ENCODE results near the gene CFP.
"Not testable (repeated sequence)": the region's sequence is repeated elsewhere in the genome, so short reads cannot be mapped to it uniquely, and the experiment has no call there.

The CFP gene

DNA sequence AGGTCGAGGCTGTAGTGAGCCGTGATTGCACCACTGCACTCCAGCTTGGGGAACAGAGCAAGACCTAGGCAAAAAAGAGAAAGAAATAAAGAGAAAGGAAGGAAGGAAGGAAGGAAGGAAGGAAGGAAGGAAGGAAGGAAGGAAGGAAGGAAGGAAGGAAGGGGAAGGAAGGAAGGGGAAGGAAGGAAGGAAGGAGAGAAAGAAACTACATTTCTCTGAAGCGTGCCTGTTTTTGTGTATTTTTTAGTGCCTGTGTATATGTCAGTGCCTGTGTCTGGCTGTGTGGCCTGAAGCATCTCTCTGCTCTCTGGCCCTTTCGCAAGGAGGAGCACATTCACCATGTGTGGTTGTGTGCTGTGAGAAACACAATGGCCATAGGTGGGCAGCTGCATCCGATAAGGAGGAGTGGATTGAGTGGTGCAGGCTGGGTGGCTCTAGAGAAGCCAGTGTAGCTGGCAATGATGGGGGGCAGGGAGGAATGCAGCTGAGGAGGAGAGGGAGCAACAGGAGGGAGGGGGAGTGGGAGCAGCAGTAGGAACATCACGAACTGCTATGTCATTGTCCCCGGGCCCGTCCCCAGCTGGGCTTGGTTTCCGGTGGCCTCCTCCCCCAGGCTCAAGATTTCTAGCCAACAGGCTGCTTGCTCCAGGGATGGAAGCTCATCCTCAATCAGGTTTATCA, 21.5 kb downstream of the CFP start:
- DNase-seq (ENCODE audit: insufficient read length, low spot score) (no peak), FAIRE-seq (no peak)

DNA sequence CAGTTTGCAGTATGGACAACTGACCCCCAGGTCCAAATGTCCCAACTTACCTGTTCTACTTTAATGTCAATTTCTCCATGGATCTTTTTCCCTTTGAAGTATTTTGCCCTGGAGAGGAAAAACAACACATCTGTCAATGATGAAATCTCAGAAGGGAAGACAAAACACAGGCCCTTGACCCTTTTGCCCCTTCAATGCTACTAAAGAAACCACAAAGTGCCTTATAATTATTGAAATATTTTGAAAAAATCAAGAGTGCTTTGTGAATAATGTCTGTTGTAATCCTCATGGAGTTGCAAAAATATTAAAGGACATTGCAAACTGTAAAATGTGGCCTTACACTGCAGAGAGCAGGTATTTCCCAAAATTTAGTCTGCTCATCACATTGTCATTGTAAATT, 22.6 kb downstream of the CFP start:
- no peak for DNase-seq (ENCODE audit: insufficient read length, low spot score)
- no peak for FAIRE-seq

DNA sequence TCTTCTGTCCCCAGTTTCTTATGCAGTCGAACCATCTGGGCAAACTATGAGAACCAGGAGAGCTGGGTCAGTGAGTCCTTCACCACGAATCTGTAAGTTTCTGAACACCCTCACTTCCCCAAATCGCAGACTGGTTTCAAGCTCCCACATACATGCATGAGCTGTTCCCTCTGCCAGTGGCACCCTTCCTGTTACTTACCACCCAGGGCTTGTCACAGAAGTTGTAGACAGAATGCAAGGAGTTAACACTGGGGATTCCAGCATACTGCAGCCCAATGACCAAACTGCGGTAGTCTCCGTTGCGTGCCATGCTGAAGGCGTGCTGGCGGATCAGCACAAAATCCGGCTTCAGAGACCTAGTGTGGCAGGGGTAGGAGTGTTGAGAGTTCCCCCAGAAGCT, 24.7 kb downstream of the CFP start:
- no peak for FAIRE-seq
- no peak for DNase-seq (ENCODE audit: insufficient read length, low spot score)

DNA sequence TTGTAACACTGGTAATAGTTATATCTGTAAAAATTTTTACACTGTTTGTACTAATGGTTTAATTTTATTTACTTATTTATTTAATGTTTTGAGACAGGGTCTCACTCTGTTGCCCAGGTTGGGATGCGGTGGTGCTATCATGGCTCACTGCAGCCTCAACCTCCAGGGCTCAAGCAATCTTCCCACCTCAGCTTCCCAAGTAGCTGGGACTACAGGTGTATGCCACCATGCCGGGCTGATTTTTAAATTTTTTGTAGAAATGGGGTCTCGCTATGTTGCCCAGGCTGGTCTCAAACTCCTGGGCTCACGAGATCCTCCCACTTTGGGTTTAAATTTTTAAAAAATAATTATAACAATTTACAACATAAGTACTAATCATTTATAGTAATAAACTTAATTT, 26.6 kb downstream of the CFP start:
- not testable (repeated sequence) for DNase-seq (ENCODE audit: insufficient read length, low spot score); FAIRE-seq

DNA sequence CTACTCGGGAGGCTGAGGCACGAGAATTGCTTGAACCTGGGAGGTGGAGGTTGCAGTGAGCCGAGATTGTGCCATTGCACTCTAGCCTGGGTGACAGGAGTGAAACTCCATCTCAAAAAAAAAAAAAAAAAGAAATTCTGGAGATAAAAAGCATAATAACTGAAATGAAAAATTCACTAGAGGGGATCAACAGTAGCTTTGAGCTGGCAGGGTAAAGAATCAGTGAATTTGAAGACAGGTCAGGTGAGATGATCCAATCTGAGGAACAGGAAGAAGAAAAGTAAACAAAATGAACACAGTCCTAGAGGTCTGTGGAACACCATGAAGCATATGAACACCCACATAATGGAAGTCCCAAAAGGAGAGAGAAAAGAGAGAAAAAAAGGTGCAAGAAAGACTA, 32.5 kb downstream of the CFP start:
- no peak for FAIRE-seq
- no peak for DNase-seq (ENCODE audit: insufficient read length, low spot score)

DNA sequence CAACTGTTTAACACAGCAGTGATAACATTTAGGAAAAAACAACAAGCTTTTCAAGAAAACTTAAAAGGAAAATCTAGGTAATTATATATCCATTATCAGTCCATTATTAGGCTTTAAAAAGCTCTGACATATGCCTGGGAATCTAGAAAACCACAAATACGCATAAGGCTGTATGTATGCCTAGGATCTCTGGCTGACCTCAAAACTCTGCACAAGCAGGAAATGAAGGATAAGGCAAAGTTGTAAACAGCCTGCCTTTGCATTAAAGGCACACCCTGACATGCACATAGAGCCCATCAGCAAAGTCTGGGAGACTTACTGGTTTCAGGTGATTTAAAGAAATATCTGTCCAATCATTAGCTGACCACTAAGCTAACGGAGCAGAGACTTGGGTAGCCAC, 33.5 kb downstream of the CFP start:
- no peak for DNase-seq (ENCODE audit: insufficient read length, low spot score)
- FAIRE-seq, result no peak

DNA sequence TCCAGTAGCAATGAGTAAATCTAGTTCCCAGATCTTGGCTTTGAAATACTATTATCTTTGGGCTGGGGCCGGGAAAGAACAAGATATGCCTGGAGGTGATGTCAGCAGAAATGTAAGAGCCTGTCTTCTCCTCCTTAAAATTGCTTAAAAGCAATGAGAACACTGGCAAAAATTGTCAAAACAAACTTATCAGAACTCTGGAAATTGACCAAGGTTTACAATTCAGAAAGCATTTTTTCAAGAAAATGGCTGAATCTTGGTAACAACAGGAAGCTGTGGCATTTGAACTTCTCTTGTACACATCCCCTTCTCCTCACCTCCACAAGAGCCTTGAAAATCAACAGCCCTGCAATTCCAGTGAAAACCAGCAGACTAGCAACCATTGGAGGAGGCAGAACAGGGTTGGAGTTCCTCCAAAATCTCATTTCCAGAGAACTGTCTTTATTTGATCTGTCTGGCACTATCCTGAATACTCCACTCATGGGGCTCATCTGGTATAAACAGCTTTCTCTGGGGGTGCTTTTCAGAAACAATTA, 33.9 kb downstream of the CFP start:
- DNase-seq (ENCODE audit: insufficient read length, low spot score) (no peak), FAIRE-seq (peak; percentile 14)

DNA sequence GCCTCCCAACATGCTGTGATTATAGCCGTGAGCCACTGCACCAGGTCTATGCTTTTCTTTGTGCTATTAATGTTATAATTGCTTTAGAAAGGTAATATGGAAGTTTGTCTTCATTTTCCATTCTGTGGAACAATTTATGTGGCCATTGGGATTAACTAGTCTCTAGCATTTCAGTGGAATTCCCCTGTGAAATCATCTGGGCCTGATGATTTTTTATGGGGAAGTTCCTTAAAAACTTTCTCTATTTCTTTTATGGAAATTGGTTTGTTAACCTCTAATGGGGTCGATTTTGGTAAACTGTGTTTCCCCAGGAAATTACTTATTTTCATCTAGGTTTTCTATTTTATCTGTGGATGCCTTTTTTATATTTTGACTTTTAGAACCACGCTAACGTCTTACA, 36.2 kb downstream of the CFP start:
- DNase-seq (ENCODE audit: insufficient read length, low spot score) (no peak), FAIRE-seq (no peak)

DNA sequence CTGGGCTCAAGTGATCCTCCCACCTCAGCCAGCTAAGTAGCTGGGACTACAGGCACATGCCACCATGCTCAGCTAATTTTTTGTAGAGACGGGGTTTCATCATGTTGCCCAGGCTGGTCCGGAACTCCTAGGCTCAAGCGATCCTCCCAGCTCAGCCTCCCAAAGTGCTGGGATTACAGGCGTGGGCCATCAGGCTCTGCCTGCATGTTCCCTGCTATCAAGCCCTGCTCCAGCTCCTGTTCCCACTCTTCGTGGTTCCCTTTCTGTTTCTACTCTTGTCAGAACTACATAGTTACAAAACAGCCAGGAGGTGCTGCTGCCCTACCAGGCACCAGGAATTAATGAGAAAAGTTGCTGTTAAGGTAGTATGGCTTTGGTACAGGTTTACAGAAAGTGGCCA, 38.7 kb downstream of the CFP start:
- no peak for DNase-seq (ENCODE audit: insufficient read length, low spot score)
- no peak for FAIRE-seq

DNA sequence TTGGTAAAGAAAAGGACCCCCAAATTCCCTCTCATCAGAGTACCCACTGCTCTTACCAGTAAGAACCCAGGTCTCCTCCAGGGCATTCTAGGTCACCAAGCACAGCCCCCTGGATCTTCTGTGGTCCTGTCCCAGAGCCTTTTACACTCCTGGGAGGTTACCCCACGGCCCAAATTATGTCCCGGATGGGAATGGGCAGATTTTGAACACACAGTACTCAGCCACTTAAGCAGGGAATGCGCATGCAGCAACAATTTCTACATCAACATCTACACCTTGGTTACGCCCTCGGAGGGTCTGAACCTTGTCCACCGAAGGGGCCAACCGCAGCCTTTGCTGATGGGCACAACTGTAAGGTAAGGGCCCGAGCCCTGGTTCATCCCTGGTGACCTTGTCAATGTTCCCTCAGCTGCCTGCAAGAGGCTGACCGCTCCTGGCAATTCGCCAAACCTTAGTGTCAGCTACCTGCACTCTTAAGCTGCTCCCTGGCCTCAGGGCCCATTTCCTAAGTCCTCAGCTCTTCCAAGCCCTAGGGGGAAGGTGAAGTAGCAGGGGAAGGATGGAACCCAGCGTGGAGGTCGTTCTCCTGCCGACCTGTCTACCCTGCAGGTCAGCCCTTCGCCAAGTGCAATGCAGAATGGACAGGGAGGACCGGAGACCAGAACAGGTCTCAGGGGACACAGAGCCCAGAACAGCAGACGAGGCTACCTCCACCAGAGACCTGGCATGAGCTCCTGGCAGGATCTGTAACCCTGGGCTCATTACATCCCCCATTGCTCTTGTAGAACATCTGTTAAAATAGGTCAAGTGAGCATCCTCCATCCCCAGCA, 41.6 kb downstream of the CFP start:
- FAIRE-seq (no peak), DNase-seq (ENCODE audit: insufficient read length, low spot score) (no peak)

DNA sequence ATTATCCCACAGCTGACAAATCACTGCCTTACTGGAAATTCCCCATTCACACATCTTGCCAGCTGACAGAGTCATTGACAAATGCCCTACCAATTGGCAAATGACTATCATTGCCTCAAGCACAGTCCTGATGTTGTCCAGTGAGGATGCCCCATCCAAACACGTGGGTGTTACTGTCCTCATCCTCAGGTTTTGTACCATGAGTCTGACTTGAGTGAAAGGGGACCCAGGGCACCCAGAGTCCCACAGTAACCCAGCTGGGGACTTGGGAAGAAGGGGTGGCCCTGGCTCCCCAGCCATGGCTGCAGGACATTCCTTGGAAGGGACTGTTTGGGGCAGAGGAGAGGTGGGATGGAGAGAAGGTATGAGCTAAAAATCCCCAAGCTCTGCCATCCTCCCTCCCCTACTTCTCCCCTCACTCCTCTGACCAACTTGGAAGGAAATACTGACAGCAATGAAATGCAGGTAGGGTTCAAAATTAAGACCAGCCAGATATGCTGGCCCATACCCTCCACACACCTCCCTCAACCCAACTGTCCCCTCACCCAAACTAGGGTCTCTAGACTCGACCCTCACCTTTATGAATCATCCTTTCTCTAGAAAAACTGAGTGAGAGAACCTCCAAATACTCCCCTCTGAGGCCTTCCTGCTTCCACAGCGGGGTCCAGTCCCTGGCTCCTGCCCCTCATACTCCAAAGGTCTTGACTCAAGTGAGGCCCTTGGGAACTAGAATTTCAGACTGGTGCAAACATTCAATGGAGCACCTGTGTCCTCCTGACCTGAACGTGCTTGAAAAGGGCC, 42.4 kb downstream of the CFP start:
- no peak for DNase-seq (ENCODE audit: insufficient read length, low spot score)
- FAIRE-seq, result no peak

DNA sequence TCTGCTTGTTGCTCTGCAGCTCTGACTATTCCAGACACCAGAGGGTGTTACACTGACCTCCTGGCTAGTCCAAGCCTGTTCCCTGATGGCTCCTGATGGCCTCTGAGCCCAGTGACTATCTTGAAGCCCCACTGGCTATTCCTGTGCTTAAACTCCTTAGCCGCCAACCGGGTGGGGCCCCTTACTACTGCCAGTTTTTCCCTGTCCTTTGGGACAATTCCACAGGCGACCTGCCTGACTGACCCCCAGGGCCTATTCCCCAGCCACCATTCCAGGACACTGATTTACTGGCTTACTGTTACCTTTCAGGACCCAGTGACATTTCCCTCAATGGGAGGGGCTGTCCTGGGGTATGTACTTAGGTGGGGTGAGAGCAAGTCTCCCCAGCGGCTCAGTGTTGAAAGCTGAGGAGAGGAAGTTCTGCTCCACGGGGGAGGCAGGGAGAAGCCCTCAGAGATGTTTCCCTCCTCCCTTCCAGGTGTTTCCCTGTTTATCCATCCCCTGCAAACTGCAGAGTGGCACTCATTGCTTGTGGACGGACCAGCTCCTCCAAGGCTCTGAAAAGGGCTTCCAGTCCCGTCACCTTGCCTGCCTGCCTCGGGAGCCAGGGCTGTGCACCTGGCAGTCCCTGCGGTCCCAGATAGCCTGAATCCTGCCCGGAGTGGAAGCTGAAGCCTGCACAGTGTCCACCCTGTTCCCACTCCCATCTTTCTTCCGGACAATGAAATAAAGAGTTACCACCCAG, 43.5 kb downstream of the CFP start:
- FAIRE-seq, result no peak
- no peak for DNase-seq (ENCODE audit: insufficient read length, low spot score)

DNA sequence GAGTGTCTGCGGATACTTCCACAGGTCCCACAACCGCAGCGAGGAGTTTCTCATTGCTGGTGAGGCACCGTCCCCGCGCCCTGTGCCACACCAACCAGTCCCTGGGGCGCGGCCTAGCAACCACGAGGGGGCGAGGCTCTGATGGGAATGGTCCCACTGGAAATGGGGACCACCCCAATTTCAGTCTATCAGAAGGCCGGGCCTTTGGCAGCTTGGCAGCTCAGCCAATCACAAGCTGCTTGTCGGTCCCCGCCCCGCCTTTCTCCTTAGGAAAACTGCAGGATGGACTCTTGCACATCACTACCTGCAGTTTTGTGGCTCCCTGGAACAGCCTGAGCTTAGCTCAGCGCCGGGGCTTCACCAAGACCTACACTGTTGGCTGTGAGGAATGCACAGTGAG, 44.5 kb downstream of the CFP start:
- FAIRE-seq, result no peak
- DNase-seq (ENCODE audit: insufficient read length, low spot score), result no peak

DNA sequence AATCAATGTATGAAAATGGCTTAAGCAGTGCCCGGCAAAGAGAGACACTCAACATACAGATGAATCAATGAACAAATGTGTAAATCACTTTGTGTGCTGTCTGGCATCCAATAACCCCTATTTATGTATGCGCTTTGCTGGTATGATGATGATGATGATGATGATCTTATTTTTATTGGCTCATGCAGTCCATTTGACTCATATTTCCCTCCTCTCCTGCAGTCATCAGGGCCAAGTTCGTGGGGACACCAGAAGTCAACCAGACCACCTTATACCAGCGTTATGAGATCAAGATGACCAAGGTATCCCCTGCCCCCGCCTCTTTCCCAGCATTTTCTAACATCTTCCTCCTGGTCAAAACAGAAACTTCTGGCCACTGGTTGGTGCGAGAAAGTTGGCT, 45.0 kb downstream of the CFP start:
- DNase-seq (ENCODE audit: insufficient read length, low spot score) (no peak), FAIRE-seq (no peak)

DNA sequence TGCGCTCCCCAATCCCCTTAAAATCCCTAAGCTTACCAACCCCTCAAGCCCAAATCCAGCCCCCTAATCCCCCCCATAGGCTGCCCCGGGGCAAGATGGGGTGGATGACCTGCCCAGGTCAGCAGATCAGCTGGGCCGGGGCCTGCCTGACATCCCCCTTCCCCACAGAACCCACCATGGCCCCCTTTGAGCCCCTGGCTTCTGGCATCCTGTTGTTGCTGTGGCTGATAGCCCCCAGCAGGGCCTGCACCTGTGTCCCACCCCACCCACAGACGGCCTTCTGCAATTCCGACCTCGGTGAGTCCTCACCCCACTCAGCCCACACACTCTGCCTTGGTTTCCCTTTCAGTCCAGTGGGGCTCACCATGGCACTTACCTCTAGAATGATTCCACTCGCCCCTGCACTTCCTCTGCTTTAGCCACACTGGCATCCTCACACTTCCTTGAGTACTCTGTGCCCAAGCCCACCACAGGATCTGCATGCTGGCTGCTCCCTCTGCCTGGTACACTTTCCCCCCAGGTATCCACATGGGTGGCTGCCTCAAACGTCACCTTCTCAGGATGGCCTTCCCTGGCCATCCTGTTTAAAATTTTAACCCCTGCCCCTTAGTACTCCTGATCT, 46.4 kb downstream of the CFP start:
- FAIRE-seq (peak; percentile 47), DNase-seq (ENCODE audit: insufficient read length, low spot score) (no peak)

DNA sequence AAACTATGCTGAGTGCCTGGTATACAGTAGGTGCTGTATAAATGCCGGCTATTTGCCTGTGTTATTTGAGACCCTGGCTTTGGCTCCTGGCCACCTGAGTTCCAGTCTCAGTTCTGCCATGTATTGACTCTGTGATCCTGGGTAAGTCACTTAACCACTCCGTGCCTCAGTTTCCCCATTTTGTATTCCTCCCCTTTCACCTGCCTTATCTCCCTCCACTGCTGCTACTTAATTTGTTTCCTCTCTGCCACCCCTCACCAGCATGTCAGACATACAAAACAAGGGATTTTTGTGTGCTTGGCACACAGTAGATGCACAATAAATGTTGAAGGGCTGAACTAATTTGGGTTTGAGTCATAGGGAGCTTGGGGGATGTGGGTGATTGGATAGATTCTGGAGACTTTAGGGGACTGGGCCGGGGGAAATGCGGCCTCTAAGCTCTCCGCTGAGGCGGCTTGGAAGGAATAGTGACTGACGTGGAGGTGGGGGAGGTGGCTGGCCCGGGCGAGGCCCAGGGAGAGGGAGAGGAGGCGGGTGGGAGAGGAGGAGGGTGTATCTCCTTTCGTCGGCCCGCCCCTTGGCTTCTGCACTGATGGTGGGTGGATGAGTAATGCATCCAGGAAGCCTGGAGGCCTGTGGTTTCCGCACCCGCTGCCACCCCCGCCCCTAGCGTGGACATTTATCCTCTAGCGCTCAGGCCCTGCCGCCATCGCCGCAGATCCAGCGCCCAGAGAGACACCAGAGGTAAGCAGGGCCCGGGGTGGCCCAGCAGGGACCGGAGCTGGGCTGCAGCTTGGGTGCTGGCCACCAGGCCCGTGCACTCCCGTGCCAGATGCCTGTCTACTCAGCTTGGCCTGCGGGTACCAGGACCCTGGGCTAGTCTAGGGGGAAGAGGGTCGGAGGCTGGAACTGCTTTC, 47.7 kb downstream of the CFP start, which contains the start of gene TIMP1:
TSS of gene TIMP1 (plus strand) at position 706 of the 917 bp plus-strand sequence. CDS start 980 bp downstream, outside the sequence.
- peak; percentile 94 for FAIRE-seq
- DNase-seq (ENCODE audit: insufficient read length, low spot score), result peak; percentile 65

DNA sequence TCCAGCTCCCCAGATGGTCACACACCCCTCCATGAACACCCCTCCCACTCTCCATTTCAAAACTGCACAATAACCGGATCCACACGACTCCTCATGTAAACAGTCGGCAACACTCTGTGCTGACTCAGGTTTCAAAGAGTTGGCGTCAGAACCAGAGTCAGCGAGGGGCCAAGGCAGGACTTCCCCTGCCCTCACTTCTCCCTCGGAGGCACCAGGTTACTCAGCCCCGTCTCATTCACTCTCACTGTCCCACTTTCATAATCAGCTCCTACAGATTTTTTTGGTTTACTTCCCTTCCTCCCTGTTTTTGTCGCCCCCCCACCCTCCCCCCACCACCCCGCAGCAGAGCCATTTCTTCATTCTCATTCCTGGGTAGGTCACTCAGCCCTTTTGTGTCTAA, 50.2 kb downstream of the CFP start:
- DNase-seq (ENCODE audit: insufficient read length, low spot score), result no peak
- no peak for FAIRE-seq

DNA sequence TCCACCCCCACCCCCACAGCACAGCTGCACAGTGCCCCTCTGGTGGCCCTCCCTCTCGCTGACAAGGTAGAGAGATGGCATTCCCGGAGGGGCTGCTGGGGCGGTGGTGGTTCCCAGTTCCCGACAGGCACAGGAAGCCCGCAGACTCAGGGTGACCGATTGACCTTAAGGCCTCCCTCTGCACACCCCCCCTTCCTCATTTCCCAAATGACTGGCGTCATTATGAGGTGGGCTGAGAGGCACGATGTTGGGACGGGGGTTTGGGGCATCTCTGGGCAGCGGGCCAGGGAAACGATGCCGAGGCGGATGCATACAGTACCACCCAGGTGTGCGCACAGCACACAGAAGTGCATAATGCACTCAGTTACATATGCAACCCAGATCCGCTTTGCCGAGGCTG, 51.0 kb downstream of the CFP start:
- DNase-seq (ENCODE audit: insufficient read length, low spot score) (no peak), FAIRE-seq (no peak)

DNA sequence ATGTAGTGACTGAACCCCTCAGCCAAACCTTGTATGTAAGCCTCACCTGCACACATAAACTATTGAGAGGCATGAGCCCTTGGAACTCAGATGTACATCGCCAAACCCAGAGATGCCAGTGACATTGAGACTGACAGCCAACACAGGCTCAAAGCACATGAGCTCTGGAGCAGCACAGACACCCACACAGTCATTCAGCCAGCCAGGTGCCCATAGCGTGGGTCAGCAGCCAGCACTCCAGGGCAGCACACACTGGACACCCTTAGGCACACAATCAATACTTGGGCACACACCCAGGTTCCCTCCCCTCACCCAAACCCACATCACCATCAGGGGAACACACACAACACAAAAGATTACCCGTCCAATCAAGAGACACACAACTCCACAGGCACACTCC, 51.8 kb downstream of the CFP start:
- FAIRE-seq (no peak), DNase-seq (ENCODE audit: insufficient read length, low spot score) (no peak)

Data from GM19239 (cell line).